Smooth muscle cell (in vitro differentiated cells): ENCODE data around the gene PSORS1C1. TPM values are rescaled to one million over a fixed set of nuclear protein-coding genes. Genes with fewer than 3 reads are reported as not detected.

Experiments
- DNase-seq: peaks from one replicate; lab custom pipeline; 2025; ENCODE audit not compliant: unreplicated experiment; lab: John Stamatoyannopoulos, UW
- H2AFZ ChIP-seq: fragments of 200-600 bp; sonication (generic); 2 replicates; pipeline ENCODE4 v1.6.0; 2016; ENCODE audit warnings: antibody characterized with exemption, low read depth, mild to moderate bottlenecking
- H3F3A ChIP-seq: fragments of 200-600 bp; sonication (generic); 2 replicates; pipeline ENCODE4 v1.6.0; 2017; ENCODE audit warnings: antibody characterized with exemption, low read depth
- H3K27ac ChIP-seq: fragments of 200-600 bp; sonication (generic); 2 replicates; pipeline ENCODE4 v1.5.1; 2016; ENCODE audit warnings: low read depth, mild to moderate bottlenecking
- H3K27me3 ChIP-seq: fragments of 200-600 bp; sonication (generic); 2 replicates; pipeline ENCODE4 v1.6.1; 2016; ENCODE audit warnings: low read depth, mild to moderate bottlenecking
- H3K36me3 ChIP-seq: fragments of 200-600 bp; sonication (generic); 2 replicates; pipeline ENCODE4 v1.5.1; 2016; ENCODE audit warnings: low read depth
- H3K4me1 ChIP-seq: fragments of 200-600 bp; sonication (generic); 2 replicates; pipeline ENCODE4 v1.5.1; 2016; ENCODE audit warnings: low read depth
- H3K4me2 ChIP-seq: fragments of 200-600 bp; sonication (generic); 2 replicates; pipeline ENCODE4 v1.6.0; 2016; ENCODE audit warnings: mild to moderate bottlenecking
- H3K4me3 ChIP-seq: fragments of 200-600 bp; sonication (generic); 2 replicates; pipeline ENCODE4 v1.5.1; 2016; ENCODE audit warnings: mild to moderate bottlenecking
- H3K79me2 ChIP-seq: fragments of 200-600 bp; sonication (generic); 2 replicates; pipeline ENCODE4 v1.6.0; 2016; ENCODE audit warnings: low read depth, mild to moderate bottlenecking
- H3K9ac ChIP-seq: fragments of 200-600 bp; sonication (generic); 2 replicates; pipeline ENCODE4 v1.6.0; 2016; ENCODE audit warnings: low read depth
- H3K9me3 ChIP-seq: fragments of 200-600 bp; sonication (generic); replicated peaks from 2 replicates; pipeline ENCODE4 v1.5.1; 2016; ENCODE audit warnings: low read depth
- H4K20me1 ChIP-seq: fragments of 200-600 bp; sonication (generic); 2 replicates; pipeline ENCODE4 v1.6.0; 2016; ENCODE audit warnings: low read depth
- whole genome bisulfite sequencing: methylation state at CpG from one replicate; pipeline ENCODE4 v1.1.7; 2016; ENCODE audit warnings: low lambda C conversion rate; 5-methylcytosine and 5-hydroxymethylcytosine counted together
- polyA plus RNA-seq: library from polyadenylated mRNA; unstranded; fragments of >200 nt; fragmentation: Nextera tagmentation; extraction: Ambion mirVana; gene quantifications from 2 replicates; pipeline ENCODE4 v1.2.1, GENCODE V29; 2016
- total RNA-seq: library from RNA; depleted of rRNA; stranded (reverse); fragments of >200 nt; gene quantifications from 2 replicates; pipeline ENCODE4 v1.2.3, GENCODE V29; 2014
- TF ChIP-seq, protein P1 (sequence below): fragments of 200-600 bp; sonication (generic); IDR thresholded peaks from 2 replicates; pipeline ENCODE4 v1.5.1; 2017; ENCODE audit warnings: borderline replicate concordance, mild to moderate bottlenecking, antibody characterized with exemption; ENCODE audit not compliant: insufficient read depth, poor library complexity, severe bottlenecking

Gene PSORS1C1
- total and polyA plus RNA-seq, 2 experiments from 2014 or later: 2.1 to 6.5 TPM

DNA sequence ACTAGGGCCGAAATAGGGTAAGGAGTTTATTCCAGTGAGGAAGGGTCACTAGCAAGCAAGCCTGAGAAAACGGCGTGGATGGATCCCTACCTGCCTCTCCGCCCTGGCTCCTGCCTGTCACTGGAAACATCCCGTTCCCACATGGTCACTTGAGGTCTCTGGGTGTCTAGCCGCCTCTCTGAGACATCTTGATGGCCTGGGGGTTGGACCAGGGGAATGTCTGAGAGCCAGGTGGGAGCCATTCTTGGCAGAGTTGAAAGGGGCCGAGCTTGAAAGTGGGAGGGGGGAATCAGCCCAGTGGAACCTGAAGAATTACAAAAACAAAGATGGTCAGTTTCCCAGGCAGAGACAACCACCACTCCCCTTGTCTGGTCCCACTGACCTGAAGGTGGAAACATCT lies 42.0 kb downstream of the PSORS1C1 start:
- Histone ChIP-seq H3K4me3 (no peak overlapping the region), H3K4me1 (peaks cover 16% of the 10 kb centered on the region), H3K27me3 (no peaks in the 10 kb centered on the region), H3K27ac (no peak overlapping the region), H3K9me3 (no peaks in the 10 kb centered on the region), H3K4me2 (no peak overlapping the region), H4K20me1 (no peaks in the 10 kb centered on the region), H2AFZ (no peak overlapping the region), H3K36me3 (no peaks in the 10 kb centered on the region), H3K79me2 (no peaks in the 10 kb centered on the region), H3K9ac (no peak overlapping the region), H3F3A (no peaks in the 10 kb centered on the region)
- TF ChIP-seq, protein P1, sequence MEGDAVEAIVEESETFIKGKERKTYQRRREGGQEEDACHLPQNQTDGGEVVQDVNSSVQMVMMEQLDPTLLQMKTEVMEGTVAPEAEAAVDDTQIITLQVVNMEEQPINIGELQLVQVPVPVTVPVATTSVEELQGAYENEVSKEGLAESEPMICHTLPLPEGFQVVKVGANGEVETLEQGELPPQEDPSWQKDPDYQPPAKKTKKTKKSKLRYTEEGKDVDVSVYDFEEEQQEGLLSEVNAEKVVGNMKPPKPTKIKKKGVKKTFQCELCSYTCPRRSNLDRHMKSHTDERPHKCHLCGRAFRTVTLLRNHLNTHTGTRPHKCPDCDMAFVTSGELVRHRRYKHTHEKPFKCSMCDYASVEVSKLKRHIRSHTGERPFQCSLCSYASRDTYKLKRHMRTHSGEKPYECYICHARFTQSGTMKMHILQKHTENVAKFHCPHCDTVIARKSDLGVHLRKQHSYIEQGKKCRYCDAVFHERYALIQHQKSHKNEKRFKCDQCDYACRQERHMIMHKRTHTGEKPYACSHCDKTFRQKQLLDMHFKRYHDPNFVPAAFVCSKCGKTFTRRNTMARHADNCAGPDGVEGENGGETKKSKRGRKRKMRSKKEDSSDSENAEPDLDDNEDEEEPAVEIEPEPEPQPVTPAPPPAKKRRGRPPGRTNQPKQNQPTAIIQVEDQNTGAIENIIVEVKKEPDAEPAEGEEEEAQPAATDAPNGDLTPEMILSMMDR: no peak
- DNase-seq: no peak
- WGBS: 96% methylated on average over 7 of the region's 7 CpGs

DNA sequence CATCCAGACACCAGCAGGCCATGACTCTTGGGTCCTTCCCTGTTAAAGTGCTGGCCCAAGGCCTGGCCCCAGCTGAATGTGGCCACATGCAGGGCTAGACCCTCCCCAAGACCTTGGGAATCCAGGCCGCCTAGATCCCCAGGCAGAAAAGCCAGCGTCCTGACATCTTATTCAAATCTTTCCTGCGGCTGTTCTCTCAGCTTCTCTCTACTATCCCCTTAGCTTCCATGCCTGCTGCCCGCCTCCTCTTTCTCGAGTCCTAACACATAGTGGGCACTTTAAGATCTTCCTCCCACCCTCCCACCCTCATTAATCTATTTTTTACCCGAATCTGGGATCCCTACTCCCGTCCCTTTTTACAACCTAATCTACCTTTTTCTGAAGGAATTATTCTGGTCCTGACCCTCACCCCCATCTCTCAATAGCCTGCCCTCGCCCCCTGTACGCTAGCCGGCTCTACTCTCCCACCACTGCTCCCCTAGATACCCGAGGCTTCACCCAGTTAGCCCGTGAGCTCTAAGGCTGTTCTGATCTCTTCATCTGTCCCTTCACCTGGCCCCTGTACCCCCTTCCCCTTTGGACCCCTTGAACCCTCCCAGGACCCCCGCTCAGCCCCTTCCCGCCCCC lies 43.0 kb downstream of the PSORS1C1 start, which contains the start of gene CCHCR1:
TSS of gene CCHCR1 (minus strand) at position 290 of the 627 bp plus-strand sequence. CDS start at position 88, 202 bp downstream.
- TF ChIP-seq, protein P1: no peak
- Histone ChIP-seq H2AFZ (peak within 1 kb of the TSS; percentile 98), H3K27me3 (no peaks in the 10 kb centered on the region), H3K79me2 (no peaks in the 10 kb centered on the region), H4K20me1 (no peaks in the 10 kb centered on the region), H3K9me3 (no peaks in the 10 kb centered on the region), H3K4me2 (peak within 1 kb of the TSS; percentile 94), H3K4me1 (peaks cover 16% of the 10 kb centered on the region), H3K9ac (peak within 1 kb of the TSS; percentile 86), H3F3A (no peaks in the 10 kb centered on the region), H3K4me3 (peak within 1 kb of the TSS; percentile 79), H3K27ac (no peak within 1 kb of the TSS), H3K36me3 (no peaks in the 10 kb centered on the region)
- no peak for DNase-seq
- WGBS: 25% methylated on average over 10 of the region's 14 CpGs

DNA sequence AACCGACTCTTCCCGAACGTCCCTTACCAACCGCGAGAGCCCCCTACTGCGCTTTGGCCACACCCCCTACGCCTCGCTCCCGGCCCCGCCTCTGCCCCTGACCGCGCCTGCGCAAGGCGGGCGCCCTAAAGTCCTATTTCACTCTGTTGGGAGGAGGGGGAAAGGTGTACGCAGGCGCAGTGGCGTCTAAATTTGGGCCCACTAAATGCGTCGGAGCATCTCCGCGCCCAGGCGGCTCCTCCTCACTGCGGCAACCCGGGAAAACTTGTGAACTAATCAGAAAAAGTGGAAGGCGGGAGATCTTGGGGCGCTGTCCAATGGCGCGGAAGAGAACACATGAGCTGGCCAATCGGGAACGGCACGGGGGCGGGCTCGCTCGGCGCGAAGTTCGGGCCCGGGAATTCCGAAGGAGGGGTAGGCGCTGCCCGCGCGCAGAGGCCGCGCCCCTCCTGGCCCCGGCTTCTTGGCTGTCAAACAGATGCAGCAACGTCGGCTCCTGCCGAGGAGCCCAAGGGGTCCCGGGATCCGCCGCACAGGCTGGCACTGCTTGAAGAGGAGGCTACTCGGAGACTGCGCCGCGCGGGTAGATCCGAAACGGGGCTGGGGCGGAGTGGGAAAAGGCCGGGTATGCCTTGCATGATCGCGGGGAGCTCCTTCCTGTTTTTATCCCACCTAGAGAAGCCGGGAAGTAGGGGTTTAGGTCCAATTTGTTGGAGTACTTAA lies 43.7 kb downstream of the PSORS1C1 start, which contains the start of gene TCF19:
TSS of gene TCF19 (plus strand) at position 450 of the 723 bp plus-strand sequence. CDS start 881 bp downstream, outside the sequence.
- Histone ChIP-seq H3K9ac (peak within 1 kb of the TSS; percentile 86), H3F3A (no peaks in the 10 kb centered on the region), H4K20me1 (no peaks in the 10 kb centered on the region), H3K9me3 (no peaks in the 10 kb centered on the region), H3K79me2 (no peaks in the 10 kb centered on the region), H3K4me1 (peaks cover 16% of the 10 kb centered on the region), H3K27ac (no peak within 1 kb of the TSS), H3K4me3 (peak within 1 kb of the TSS; percentile 79), H3K36me3 (no peaks in the 10 kb centered on the region), H3K4me2 (peak within 1 kb of the TSS; percentile 94), H3K27me3 (no peaks in the 10 kb centered on the region), H2AFZ (peak within 1 kb of the TSS; percentile 98)
- TF ChIP-seq, protein P1: no peak
- peak; percentile 96 for DNase-seq
- WGBS: under 1% methylated on average over 57 of the region's 65 CpGs
